H1 (cell line): Measurements from ENCODE around the gene GALNT1. TPM values are rescaled to one million over a fixed set of nuclear protein-coding genes. Genes with fewer than 3 reads are reported as not detected.

Experiments
- KDM5A ChIP-seq: fragments of 200-600 bp; IDR thresholded peaks from 2 replicates; pipeline ENCODE4 v1.7.1; 2012; ENCODE audit warnings: mild to moderate bottlenecking, low read length, inconsistent platforms, mixed read lengths
- SAP30 ChIP-seq: fragments of 300-600 bp; sonication (generic); IDR thresholded peaks from 2 replicates; pipeline ENCODE4 v1.7.1; 2012; ENCODE audit warnings: low read length, moderate library complexity, mild to moderate bottlenecking, inconsistent platforms; ENCODE audit not compliant: insufficient read depth, insufficient replicate concordance
- SP1 ChIP-seq: IDR thresholded peaks from 2 replicates; pipeline ENCODE4 v1.6.1; 2011; ENCODE audit warnings: low read depth, low read length
- polyA plus RNA-seq, 7 experiments: library from polyadenylated mRNA; depleted of rRNA in 3 of 7; stranded (reverse) in 5 of 7; unstranded in 2 of 7; fragments of >200 nt in 5 of 7; fragments of 200-250 nt in 2 of 7; gene quantifications; 1 replicate in 5 of 7; 2 replicates in 1 of 7; 4 replicates in 1 of 7; pipeline versions ENCODE4 v1.2.1 to v1.2.3, GENCODE V29; 2011 to 2013; ENCODE audit warnings: missing spikeins in 2 of 7, mixed read lengths in 2 of 7
- total RNA-seq: library from RNA; stranded (reverse); fragmentation: NEBNext Ultra II Directional; extraction: Animal tissue kit (Norgen Biotek cat#: 25700); gene quantifications from 2 replicates; pipeline ENCODE4 v1.2.1, GENCODE V29; 2021

Gene GALNT1
- total and polyA plus RNA-seq, 2 of the 8 experiments (the other 6 are each of a cell fraction or from before 2014, with no cell fraction given) = 22.4 to 101 TPM

DNA sequence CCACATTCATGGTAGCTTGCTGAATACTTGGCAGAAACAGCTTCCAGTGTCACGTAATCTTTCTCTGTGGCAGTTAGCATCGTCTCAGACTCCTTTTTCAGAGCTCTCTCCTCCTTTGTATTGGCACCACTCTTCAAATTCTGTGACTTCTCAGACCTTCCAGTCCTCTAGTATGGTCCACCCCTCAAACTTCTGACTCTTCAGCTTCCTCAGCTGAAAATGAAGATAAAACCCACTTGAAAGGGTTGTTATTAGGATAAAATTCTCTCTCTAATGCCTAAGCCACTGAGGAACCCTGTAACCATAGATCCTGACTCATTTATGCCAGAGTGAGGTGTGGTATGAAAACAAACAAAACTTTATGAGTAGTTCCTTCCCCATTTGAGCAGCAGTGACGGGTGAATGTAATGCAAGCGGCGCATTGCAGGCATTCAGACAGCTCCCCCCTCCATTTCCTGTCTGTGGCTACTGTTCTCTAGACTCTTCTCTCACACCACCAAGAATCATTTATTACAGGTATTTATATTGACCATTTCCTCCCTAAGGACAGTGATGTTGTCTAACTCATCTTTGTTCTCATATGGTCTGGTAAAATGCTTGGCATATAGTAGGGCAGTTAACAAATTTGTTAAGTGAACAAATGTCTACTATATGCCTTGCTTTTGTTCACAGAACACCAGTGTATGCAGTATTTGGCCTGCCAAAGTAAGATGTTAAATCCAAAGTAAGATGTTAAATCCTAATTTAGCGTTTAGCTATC is 35.3 kb downstream of the GALNT1 start (continued):
- TF ChIP-seq KDM5A (no peak), SP1 (no peak), SAP30 (no peak)
